IMR-90 (cell line): ENCODE data around the gene ZFP36. TPM values are rescaled to one million over a fixed set of nuclear protein-coding genes. Genes with fewer than 3 reads are reported as not detected.

Experiments used
- ATAC-seq: fragments of 200-7000 bp; cut with Tn5 transposase; 2 replicates; pipeline ENCODE4 v1.9.1; 2020; ENCODE audit warnings: low read depth, mild to moderate bottlenecking, moderate library complexity
- BruUV-seq: library from RNA; stranded (reverse); fragments of 400-500 nt; replicated peaks from 2 replicates; lab custom pipeline; 2021; lab: Mats Ljungman, UMichigan
- CTCF ChIA-PET: fragments of 300-600 bp; formaldehyde crosslinking; extraction: SDS; loops from one replicate; lab custom pipeline; 2021; ENCODE audit warnings: antibody characterized with exemption; lab: Yijun Ruan, JAX
- POLR2A ChIA-PET: fragments of 300-600 bp; sonication (Branson Sonifier 250); formaldehyde crosslinking; loops from one replicate; lab custom pipeline; 2022; ENCODE audit warnings: antibody characterized with exemption; ENCODE audit not compliant: unreplicated experiment; lab: Charles Lee
- DNase-seq: peaks from one replicate; pipeline ENCODE4 v3.0.0; 2013
- H2AFZ ChIP-seq: replicated peaks from 2 replicates; pipeline ENCODE3; 2013; ENCODE audit warnings: low read length, mild to moderate bottlenecking; ENCODE audit not compliant: poor library complexity
- H2AK5ac ChIP-seq: 2 replicates; pipeline ENCODE4 v1.6.1; 2013; ENCODE audit warnings: low read depth, low read length, inconsistent platforms
- H2AK9ac ChIP-seq: replicated peaks from 2 replicates; pipeline ENCODE3; 2013; ENCODE audit warnings: mild to moderate bottlenecking, low read depth, low read length, moderate library complexity; ENCODE audit not compliant: poor library complexity
- H2BK120ac ChIP-seq: 2 replicates; pipeline ENCODE4 v1.6.1; 2013; ENCODE audit warnings: low read depth, low read length, inconsistent platforms
- H2BK15ac ChIP-seq: 3 replicates; pipeline ENCODE4 v1.6.1; 2013; ENCODE audit warnings: low read depth, low read length, inconsistent platforms
- H2BK20ac ChIP-seq: 2 replicates; pipeline ENCODE4 v1.6.1; 2013; ENCODE audit warnings: low read depth, mild to moderate bottlenecking, inconsistent platforms, low read length, moderate library complexity
- H2BK5ac ChIP-seq: 2 replicates; pipeline ENCODE4 v1.6.1; 2013; ENCODE audit warnings: mild to moderate bottlenecking, low read depth, low read length, inconsistent platforms; ENCODE audit not compliant: poor library complexity, severe bottlenecking
- H3K14ac ChIP-seq: replicated peaks from 2 replicates; pipeline ENCODE4 v1.6.1; 2013; ENCODE audit warnings: low read depth, low read length, inconsistent platforms
- H3K18ac ChIP-seq: 2 replicates; pipeline ENCODE4 v1.6.1; 2013; ENCODE audit warnings: low read depth, low read length, control low read depth
- H3K23ac ChIP-seq: 2 replicates; pipeline ENCODE4 v1.6.1; 2013; ENCODE audit warnings: low read depth, low read length, inconsistent platforms
- H3K27ac ChIP-seq: 2 replicates; pipeline ENCODE4 v1.5.1; 2013; ENCODE audit warnings: mild to moderate bottlenecking, control low read depth, low read length; ENCODE audit not compliant: insufficient read depth
- H3K27me3 ChIP-seq: 2 replicates; pipeline ENCODE4 v1.6.1; 2013; ENCODE audit warnings: low read length; ENCODE audit not compliant: control insufficient read depth, insufficient read depth
- H3K36me3 ChIP-seq: 2 replicates; pipeline ENCODE4 v1.6.1; 2013; ENCODE audit warnings: low read length, mixed read lengths; ENCODE audit not compliant: control insufficient read depth, insufficient read depth
- H3K4ac ChIP-seq: 2 replicates; pipeline ENCODE4 v1.6.1; 2013; ENCODE audit warnings: low read depth, low read length, inconsistent platforms
- H3K4me1 ChIP-seq: 2 replicates; pipeline ENCODE4 v1.6.1; 2013; ENCODE audit warnings: low read length, mixed read lengths; ENCODE audit not compliant: control insufficient read depth, insufficient read depth
- H3K4me2 ChIP-seq: 2 replicates; pipeline ENCODE4 v1.6.1; 2013; ENCODE audit warnings: low read depth, mild to moderate bottlenecking, control low read depth, low read length, moderate library complexity
- H3K4me3 ChIP-seq: 2 replicates; pipeline ENCODE4 v1.5.1; 2013; ENCODE audit warnings: low read depth, mild to moderate bottlenecking, control low read depth, low read length, moderate library complexity; ENCODE audit not compliant: insufficient read depth
- H3K56ac ChIP-seq: 2 replicates; pipeline ENCODE4 v1.6.1; 2013; ENCODE audit warnings: low read length, inconsistent platforms; ENCODE audit not compliant: insufficient read depth; ENCODE audit errors: extremely low read depth
- H3K79me1 ChIP-seq, 2 experiments: 2 replicates each; pipeline ENCODE4 v1.6.1; 2013; ENCODE audit warnings: low read length in 2 of 2, inconsistent platforms in 1 of 2, low read depth in 1 of 2
- H3K9ac ChIP-seq: 2 replicates; pipeline ENCODE4 v1.6.1; 2013; ENCODE audit warnings: low read depth, low read length, control low read depth
- H3K9me1 ChIP-seq: 2 replicates; pipeline ENCODE4 v1.6.1; 2013; ENCODE audit warnings: low read length, inconsistent platforms; ENCODE audit not compliant: insufficient read depth
- H3K9me3 ChIP-seq: 2 replicates; pipeline ENCODE4 v1.6.1; 2013; ENCODE audit warnings: low read length; ENCODE audit not compliant: control insufficient read depth, insufficient read depth
- H4K20me1 ChIP-seq: 2 replicates; pipeline ENCODE4 v1.6.1; 2013; ENCODE audit warnings: low read length, inconsistent platforms; ENCODE audit not compliant: insufficient read depth
- H4K5ac ChIP-seq: 2 replicates; pipeline ENCODE4 v1.6.1; 2013; ENCODE audit warnings: mild to moderate bottlenecking, low read depth, low read length, control low read depth
- H4K8ac ChIP-seq, 2 experiments: 2 replicates each; pipeline ENCODE4 v1.6.1; 2013; ENCODE audit warnings: low read depth in 2 of 2, low read length in 2 of 2, control low read depth in 1 of 2, inconsistent platforms in 1 of 2
- H4K91ac ChIP-seq: 2 replicates; pipeline ENCODE4 v1.6.1; 2013; ENCODE audit warnings: low read depth, low read length, inconsistent platforms; ENCODE audit not compliant: insufficient read depth
- CHD1 ChIP-seq: IDR thresholded peaks from 2 replicates; pipeline ENCODE4 v1.6.1; 2012; ENCODE audit warnings: low read depth, low read length, improper control_type of control experiment
- FOS ChIP-seq: fragments of 150-350 bp; IDR thresholded peaks from 2 replicates; pipeline ENCODE4 v1.6.1; 2016; ENCODE audit warnings: low read depth, low read length
- MAFK ChIP-seq: IDR thresholded peaks from 2 replicates; pipeline ENCODE4 v1.6.1; 2012; ENCODE audit warnings: low read depth, low read length, improper control_type of control experiment
- NFE2L2 ChIP-seq: fragments of 150-350 bp; IDR thresholded peaks from 2 replicates; pipeline ENCODE4 v1.6.1; 2016; ENCODE audit warnings: low read depth, mild to moderate bottlenecking, low read length
- RCOR1 ChIP-seq: IDR thresholded peaks from 2 replicates; pipeline ENCODE4 v1.6.1; 2012; ENCODE audit warnings: mild to moderate bottlenecking, low read length, improper control_type of control experiment; ENCODE audit not compliant: insufficient replicate concordance
- USF2 ChIP-seq: fragments of 150-350 bp; IDR thresholded peaks from 2 replicates; pipeline ENCODE4 v1.6.1; 2017; ENCODE audit warnings: mild to moderate bottlenecking, antibody characterized with exemption, low read length, low read depth
- WGBS, 2 experiments: methylation state at CpG; one replicate each; pipeline versions ENCODE4 v1.1.5 to v1.1.7; 2013; ENCODE audit warnings: missing lambda C conversion rate in 2 of 2; ENCODE audit not compliant: insufficient read length in 1 of 2; ENCODE audit errors: extremely low coverage in 2 of 2; 5-methylcytosine and 5-hydroxymethylcytosine counted together
- dilution Hi-C: fragments of 300-500 bp; cut with HindIII; formaldehyde crosslinking; loops from one replicate; pipeline ENCODE4 v1.14.3; 2018; ENCODE audit warnings: low sequenced_read_pairs; ENCODE audit not compliant: unreplicated experiment
- in situ Hi-C: fragments of 300-500 bp; cut with MboI; formaldehyde crosslinking; loops from 3 replicates; pipeline ENCODE4 v1.14.3; 2019; ENCODE audit warnings: low sequenced_read_pairs, inconsistent platforms, mixed read lengths
- intact Hi-C: fragments of 100-400 bp; cut with micrococcal nuclease; formaldehyde crosslinking; loops from 2 replicates; pipeline ENCODE4 v1.10.0; 2022
- polyA plus RNA-seq, 3 experiments: library from polyadenylated mRNA; depleted of rRNA; stranded (reverse); fragments of >200 nt; gene quantifications; 2 replicates each; pipeline ENCODE4 v1.2.3, GENCODE V29; 2012; ENCODE audit warnings: low replicate concordance in 1 of 3
- total RNA-seq: library from RNA; depleted of rRNA; stranded (reverse); fragments of >200 nt; gene quantifications from 2 replicates; pipeline ENCODE4 v1.2.3, GENCODE V29; 2012

The ZFP36 gene
- total and polyA plus RNA-seq, 2 of the 4 experiments (the other 2 are of a cell fraction) = 1.4 to 45.0 TPM

- Histone ChIP-seq H3K56ac (peak overlapping the region; percentile 97), H3K4me2 (peak overlapping the region; percentile 95), H2AK9ac (peak overlapping the region; percentile 95), H2BK120ac (peak overlapping the region; percentile 31; the same call in 1 of the 2 replicates), H3K4ac (peak overlapping the region; percentile 95), H4K5ac (peak overlapping the region; percentile 92), H3K18ac (peak overlapping the region; percentile 76), H4K8ac (peak overlapping the region; percentile 97 to 98), H3K14ac (peak overlapping the region; percentile 96), H3K27me3 (no peaks in the 10 kb centered on the region), H3K9me3 (no peaks in the 10 kb centered on the region), H2BK5ac (peak overlapping the region; percentile 89), H3K23ac (peak overlapping the region; percentile 95), H3K4me1 (peaks cover 5% of the 10 kb centered on the region), H3K4me3 (peak overlapping the region; percentile 83), H4K91ac (peak overlapping the region; percentile 93), H2AFZ (peak overlapping the region; percentile 93), H4K20me1 (peaks cover 28% of the 10 kb centered on the region), H3K36me3 (peaks cover 8% of the 10 kb centered on the region; the same call in 1 of the 2 replicates), H3K9me1 (peaks cover 3% of the 10 kb centered on the region), H2BK20ac (no peak overlapping the region), H2BK15ac (no peak overlapping the region), H3K27ac (peak overlapping the region; percentile 96), H2AK5ac (peak overlapping the region; percentile 97), H3K79me1 (peaks cover 11 to 50% of the 10 kb centered on the region in 2 experiments; a peak in 3 of 4 replicates), H3K9ac (peak overlapping the region; percentile 99)
- CTCF ChIA-PET = interaction anchor here (1.0 kb wide), 1 partner anchor 47 kb away, joined by 3 read pairs; no protein-coding TSS in a partner anchor
- dilution Hi-C loops (no loop called here), intact Hi-C loops (loop anchor here (10.0 kb wide), 1 partner anchor 400 kb away; the partner anchor contains the start of gene FBL), in situ Hi-C loops (loop anchor here (25.0 kb wide), 1 partner anchor 393 kb away; the partner anchor contains the start of genes DYRK1B and FBL)
- 9% methylated on average over 4 of the region's 17 CpGs; no CpG with 5 or more reads in 1 of the 2 experiments for WGBS, 2 experiments
- DNase-seq (no peak), ATAC-seq (no peak)
- BruUV-seq = no TSS peak
- POLR2A ChIA-PET = interaction anchor here (0.6 to 1.0 kb wide), 3 partner anchors 9 to 87 kb away, joined by 12 to 22 read pairs (median 14); partner anchors contain the start of gene RPS16
- TF ChIP-seq CHD1 = peak; percentile 95; the same call in 1 of the 2 replicates
- TF ChIP-seq RCOR1 = no peak
- no peak for TF ChIP-seq FOS
- no peak for TF ChIP-seq USF2
- no peak for TF ChIP-seq MAFK
- no peak for TF ChIP-seq NFE2L2
These were observed 38.0 kb downstream of the ZFP36 start for GRCh38 chr19:39444598-39445195.
